Psoas muscle (tissue), 8 donors: ENCODE data around the gene NLRP9. TPM values are rescaled to one million over a fixed set of nuclear protein-coding genes. Genes with fewer than 3 reads are reported as not detected.
"Not testable (repeated sequence)": the region's sequence is repeated elsewhere in the genome, so short reads cannot be mapped to it uniquely, and the experiment has no call there.

Experiments
- ATAC-seq, 4 donors: fragments of 200-7000 bp; cut with Tn5 transposase; one replicate each; pipeline ENCODE4 v1.9.1; 2020; ENCODE audit warnings: moderate library complexity in 3 of 4, mild to moderate bottlenecking in 2 of 4
- DNase-seq, 2 donors: peaks; one replicate each; pipeline ENCODE4 v3.0.0-alpha.2; 2020
- H3K27ac ChIP-seq: fragments of 200-600 bp; one replicate; pipeline ENCODE4 v1.8.0; 2022
- H3K27me3 ChIP-seq, 3 donors: fragments of 200-600 bp in 1 of 3; one replicate each; pipeline versions ENCODE4 v1.6.1 to v1.8.0; 2013 to 2022; ENCODE audit warnings: low read length in 2 of 3, mild to moderate bottlenecking in 2 of 3, moderate library complexity in 1 of 3; ENCODE audit not compliant: insufficient read depth in 3 of 3
- H3K36me3 ChIP-seq, 2 donors: fragments of 200-600 bp in 1 of 2; one replicate each; pipeline versions ENCODE4 v1.6.1 to v1.8.0; 2013 to 2022; ENCODE audit warnings: low read depth in 1 of 2, mild to moderate bottlenecking in 1 of 2, moderate library complexity in 1 of 2; ENCODE audit not compliant: insufficient read depth in 1 of 2
- H3K4me1 ChIP-seq: fragments of 200-600 bp; one replicate; pipeline ENCODE4 v1.8.0; 2022
- H3K4me3 ChIP-seq: fragments of 200-600 bp; one replicate; pipeline ENCODE4 v1.8.0; 2022; ENCODE audit warnings: mild to moderate bottlenecking
- H3K9me3 ChIP-seq: fragments of 200-600 bp; one replicate; pipeline ENCODE4 v1.8.0; 2022
- WGBS, 3 donors: extraction: QIAGEN DNeasy Blood & Tissue Kit; methylation state at CpG; one replicate each; pipeline versions ENCODE4 v1.1.6 to v1.1.7; 2013; 5-methylcytosine and 5-hydroxymethylcytosine counted together
- intact Hi-C, 2 donors: fragments of 100-400 bp; cut with DNase I; formaldehyde crosslinking; loops; one replicate each; pipeline versions ENCODE4 v1.11.0 to v1.14.2; 2022
- long read RNA-seq, 2 donors: library from polyadenylated mRNA; unstranded; transcript quantifications; one replicate each; pipeline ENCODE4 v2.0.0, GENCODE V29; 2021
- polyA plus RNA-seq, 3 donors: library from polyadenylated mRNA; stranded (reverse); fragments of 200-250 nt; gene quantifications; one replicate each; pipeline ENCODE4 v1.2.3, GENCODE V29; 2013
- total RNA-seq, 4 donors: library from RNA; stranded (reverse); fragmentation: NEBNext Ultra II Directional in 2 of 4; extraction: Animal tissue kit (Norgen Biotek cat#: 25700) in 2 of 4; gene quantifications; one replicate each; pipeline versions ENCODE4 v1.2.1 to v1.2.4, GENCODE V29; 2021 to 2023
- TF ChIP-seq, protein P1 (sequence below): fragments of 200-600 bp; IDR thresholded peaks from one replicate; pipeline ENCODE4 v1.8.0; 2022; ENCODE audit warnings: antibody characterized with exemption
- donor health status: healthy with polysubstance abuse.
- donor health status: DM: no; HTN: no; CAD: no; lungs with moderate emphysema.
- donor health status: Bipolar disorder and iron deficiency.
- donor health status: healthy.
- donor health status: DM: yes; HTN: yes; CAD: no.
- donor health status: DM: no; HTN: no; CAD: no.
- donor health status: DM: no; HTN: no; CAD: no.
- donor health status: DM: yes; HTN: yes; CAD: no.

NLRP9 gene
- total RNA-seq = not detected
- not detected for polyA plus RNA-seq
- long read RNA-seq, donor 1 = 0 reads
- long read RNA-seq, donor 2 = 0 reads

DNA sequence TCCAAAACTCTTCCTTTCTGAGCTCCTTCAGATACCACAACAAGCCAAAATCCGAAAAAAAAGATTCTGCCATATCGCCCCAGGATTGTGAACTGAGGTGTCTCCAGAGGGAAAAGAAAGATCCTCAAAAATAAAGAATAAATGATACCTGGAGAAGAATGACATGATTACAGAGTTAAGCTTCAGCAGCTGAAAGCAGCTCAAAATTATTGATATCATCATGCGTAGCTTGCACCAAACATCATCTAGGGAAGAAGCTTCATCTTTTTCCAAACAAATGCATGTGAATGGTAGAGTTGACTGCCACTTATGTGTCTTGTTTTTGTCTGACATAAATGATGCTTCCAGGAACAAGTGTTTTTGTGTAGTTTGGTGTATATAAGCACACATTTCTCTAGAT is at the start of gene NLRP9:
Gene NLRP9 (minus strand): TSS at position 101 of the 400 bp plus-strand sequence. CDS start 28 bp downstream, at position 73.
- Histone ChIP-seq H3K27ac (no peak within 1 kb of the TSS), H3K4me1 (no peaks in the 10 kb centered on the region), H3K9me3 (no peaks in the 10 kb centered on the region), H3K27me3 (peaks cover 0 to 5% (median 0%) of the 10 kb centered on the region in 3 donors), H3K36me3 (no peaks in the 10 kb centered on the region), H3K4me3 (no peak within 1 kb of the TSS)
- TF ChIP-seq, protein P1, sequence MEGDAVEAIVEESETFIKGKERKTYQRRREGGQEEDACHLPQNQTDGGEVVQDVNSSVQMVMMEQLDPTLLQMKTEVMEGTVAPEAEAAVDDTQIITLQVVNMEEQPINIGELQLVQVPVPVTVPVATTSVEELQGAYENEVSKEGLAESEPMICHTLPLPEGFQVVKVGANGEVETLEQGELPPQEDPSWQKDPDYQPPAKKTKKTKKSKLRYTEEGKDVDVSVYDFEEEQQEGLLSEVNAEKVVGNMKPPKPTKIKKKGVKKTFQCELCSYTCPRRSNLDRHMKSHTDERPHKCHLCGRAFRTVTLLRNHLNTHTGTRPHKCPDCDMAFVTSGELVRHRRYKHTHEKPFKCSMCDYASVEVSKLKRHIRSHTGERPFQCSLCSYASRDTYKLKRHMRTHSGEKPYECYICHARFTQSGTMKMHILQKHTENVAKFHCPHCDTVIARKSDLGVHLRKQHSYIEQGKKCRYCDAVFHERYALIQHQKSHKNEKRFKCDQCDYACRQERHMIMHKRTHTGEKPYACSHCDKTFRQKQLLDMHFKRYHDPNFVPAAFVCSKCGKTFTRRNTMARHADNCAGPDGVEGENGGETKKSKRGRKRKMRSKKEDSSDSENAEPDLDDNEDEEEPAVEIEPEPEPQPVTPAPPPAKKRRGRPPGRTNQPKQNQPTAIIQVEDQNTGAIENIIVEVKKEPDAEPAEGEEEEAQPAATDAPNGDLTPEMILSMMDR = no peak
- intact Hi-C loops = no loop called here
- no peak for DNase-seq
- ATAC-seq = no peak
- WGBS, 3 donors = 76 to 87% (median 86%) methylated on average over 3 of the region's 3 CpGs

DNA sequence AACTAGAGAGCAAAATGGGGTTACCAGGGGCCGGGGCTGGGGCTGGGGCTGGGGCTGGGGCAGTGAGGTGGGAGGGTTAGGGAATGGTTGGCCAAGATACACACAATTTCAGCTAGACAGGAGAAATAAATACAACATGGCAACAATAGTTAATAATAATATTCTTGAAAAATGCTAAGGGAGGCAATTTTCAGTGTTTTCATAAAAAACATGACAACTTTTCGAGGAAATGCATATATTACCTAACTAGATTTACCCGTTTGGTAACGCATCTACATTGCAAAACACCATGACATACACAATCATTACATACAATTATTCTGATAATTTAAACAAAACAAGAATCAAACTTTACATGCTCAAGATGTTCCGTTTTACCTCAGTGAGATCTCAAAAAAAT is 42.9 kb upstream of the NLRP9 start:
- H3K9me3 ChIP-seq = no peaks in the 10 kb centered on the region
- no peak overlapping the region for H3K27ac ChIP-seq
- intact Hi-C loops = no loop called here
- no peak overlapping the region for H3K4me3 ChIP-seq
- ATAC-seq (no peak), DNase-seq (no peak)
- H3K36me3 ChIP-seq = no peaks in the 10 kb centered on the region
- 76 to 83% (median 77%) methylated on average over 5 of the region's 5 CpGs for WGBS, 3 donors
- no peaks in the 10 kb centered on the region for H3K4me1 ChIP-seq
- TF ChIP-seq, protein P1 = no peak
- H3K27me3 ChIP-seq = no peaks in the 10 kb centered on the region

DNA sequence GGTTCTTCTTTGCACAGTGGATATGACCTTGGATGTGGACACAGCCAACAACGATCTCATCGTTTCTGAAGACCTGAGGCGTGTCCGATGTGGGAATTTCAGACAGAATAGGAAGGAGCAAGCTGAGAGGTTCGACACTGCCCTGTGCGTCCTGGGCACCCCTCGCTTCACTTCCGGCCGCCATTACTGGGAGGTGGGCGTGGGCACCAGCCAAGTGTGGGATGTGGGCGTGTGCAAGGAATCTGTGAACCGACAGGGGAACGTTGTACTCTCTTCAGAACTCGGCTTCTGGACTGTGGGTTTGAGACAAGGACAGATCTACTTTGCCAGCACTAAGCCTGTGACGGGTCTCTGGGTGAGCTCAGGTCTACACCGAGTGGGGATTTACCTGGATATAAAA is 40.1 kb upstream of the NLRP9 start:
- no peaks in the 10 kb centered on the region for H3K9me3 ChIP-seq
- no peak overlapping the region for H3K4me3 ChIP-seq
- ATAC-seq = no peak
- WGBS, 3 donors = 74 to 81% (median 77%) methylated on average over 16 of the region's 16 CpGs
- TF ChIP-seq, protein P1 = no peak
- no peak overlapping the region for H3K27ac ChIP-seq
- intact Hi-C loops = no loop called here
- no peaks in the 10 kb centered on the region for H3K4me1 ChIP-seq
- no peak for DNase-seq
- H3K27me3 ChIP-seq = no peaks in the 10 kb centered on the region
- no peaks in the 10 kb centered on the region for H3K36me3 ChIP-seq

DNA sequence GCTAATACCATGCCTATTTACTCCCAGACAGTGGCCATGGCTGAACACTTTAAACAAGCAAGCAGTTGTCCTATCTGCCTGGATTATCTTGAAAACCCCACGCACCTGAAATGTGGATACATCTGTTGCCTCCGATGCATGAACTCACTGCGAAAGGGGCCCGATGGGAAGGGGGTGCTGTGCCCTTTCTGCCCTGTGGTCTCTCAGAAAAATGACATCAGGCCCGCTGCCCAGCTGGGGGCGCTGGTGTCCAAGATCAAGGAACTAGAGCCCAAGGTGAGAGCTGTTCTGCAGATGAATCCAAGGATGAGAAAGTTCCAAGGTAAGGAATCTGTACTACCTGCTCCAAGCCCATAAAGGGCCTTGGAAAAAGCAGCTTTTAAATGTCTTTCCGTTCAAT is 39.3 kb upstream of the NLRP9 start:
- intact Hi-C loops = no loop called here
- H3K36me3 ChIP-seq = no peaks in the 10 kb centered on the region
- H3K27me3 ChIP-seq = no peaks in the 10 kb centered on the region
- H3K9me3 ChIP-seq = no peaks in the 10 kb centered on the region
- H3K4me1 ChIP-seq = no peaks in the 10 kb centered on the region
- H3K27ac ChIP-seq = no peak overlapping the region
- TF ChIP-seq, protein P1 = no peak
- WGBS, 3 donors = 25 to 33% (median 28%) methylated on average over 7 of the region's 7 CpGs
- H3K4me3 ChIP-seq = no peak overlapping the region
- ATAC-seq = no peak
- no peak for DNase-seq

DNA sequence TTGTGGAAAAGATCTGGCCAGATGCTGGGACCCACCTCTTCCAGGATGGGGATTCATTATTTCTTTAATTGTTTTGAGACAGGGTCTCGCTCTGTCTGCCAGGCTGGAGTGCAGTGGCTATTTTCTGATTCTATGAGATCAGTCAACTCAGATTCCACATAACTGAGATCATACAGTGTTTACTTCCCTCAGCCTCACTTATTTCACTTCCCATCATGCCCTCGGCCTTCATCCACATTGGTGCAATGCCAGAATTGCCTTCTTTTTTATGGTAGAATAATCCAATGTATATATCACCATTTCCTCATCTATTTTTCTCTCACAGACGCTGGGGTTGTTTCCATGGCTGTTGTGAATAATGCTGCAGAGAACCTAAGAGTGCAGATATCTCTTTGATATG is 31.4 kb upstream of the NLRP9 start:
- H3K27me3 ChIP-seq, H3K27ac ChIP-seq, H3K4me3 ChIP-seq, ATAC-seq, H3K9me3 ChIP-seq, DNase-seq, intact Hi-C loops, H3K36me3 ChIP-seq, H3K4me1 ChIP-seq: not testable (repeated sequence)
- WGBS, 3 donors = 34 to 57% (median 45%) methylated on average over 2 of the region's 3 CpGs

DNA sequence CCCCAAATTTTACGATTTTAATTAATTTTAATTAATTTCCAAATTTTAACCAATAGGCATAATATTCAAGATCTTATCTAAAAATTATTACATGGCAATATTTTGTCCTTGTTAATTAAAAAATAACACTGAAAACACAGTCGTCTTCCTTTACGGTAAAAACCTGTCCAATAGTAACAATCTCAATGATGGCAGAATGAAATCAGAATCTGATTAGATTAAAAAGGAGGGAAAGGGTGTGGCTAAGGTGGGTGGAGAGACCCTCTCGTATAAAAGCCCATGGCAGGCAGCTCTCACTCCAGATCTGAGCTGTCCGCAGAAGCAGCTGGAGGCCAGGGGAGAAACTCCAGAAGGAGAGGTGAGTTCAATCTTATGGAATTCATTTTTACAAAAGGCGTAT is 30.6 kb upstream of the NLRP9 start, which contains the start of gene RFPL4AL1:
Gene RFPL4AL1 (plus strand): TSS at position 301 of the 400 bp plus-strand sequence. CDS start 2,687 bp downstream, outside the sequence.
- DNase-seq, H3K36me3 ChIP-seq, intact Hi-C loops, H3K4me3 ChIP-seq, H3K27ac ChIP-seq, ATAC-seq, H3K27me3 ChIP-seq, H3K4me1 ChIP-seq, H3K9me3 ChIP-seq: not testable (repeated sequence)
- 77 to 85% (median 79%) methylated on average over 5 of the region's 6 CpGs for WGBS, 3 donors
